Raji (cell line): Measurements from ENCODE around the gene IL18BP.

ENCODE experiments used
- POLR2A ChIP-seq: IDR thresholded peaks from 2 replicates; pipeline ENCODE4 v1.6.1; 2011; ENCODE audit warnings: low read depth, low read length, control low read depth; ENCODE audit not compliant: insufficient read depth

Gene IL18BP

DNA sequence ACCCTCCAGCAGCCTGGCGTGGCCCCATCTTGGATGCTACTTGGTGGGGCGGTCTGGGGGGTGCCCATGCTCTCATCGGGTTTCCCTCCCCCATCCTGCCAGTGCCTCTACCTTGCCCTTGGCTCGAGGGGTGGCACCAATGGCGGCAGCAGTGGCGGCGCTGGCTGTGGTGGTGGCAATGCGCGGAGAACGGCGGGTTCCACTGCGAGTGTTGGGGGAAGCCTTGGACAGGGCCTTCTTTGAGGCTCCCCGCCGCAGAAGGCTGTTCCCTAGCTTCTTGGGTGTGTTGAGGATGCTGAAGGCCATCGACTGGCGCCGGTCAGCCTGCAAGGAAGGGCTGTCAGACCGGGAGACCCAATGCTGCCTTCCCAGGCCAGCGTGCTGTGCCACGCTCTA is 5.1 kb downstream of the IL18BP start:
- TF ChIP-seq POLR2A = no peak

DNA sequence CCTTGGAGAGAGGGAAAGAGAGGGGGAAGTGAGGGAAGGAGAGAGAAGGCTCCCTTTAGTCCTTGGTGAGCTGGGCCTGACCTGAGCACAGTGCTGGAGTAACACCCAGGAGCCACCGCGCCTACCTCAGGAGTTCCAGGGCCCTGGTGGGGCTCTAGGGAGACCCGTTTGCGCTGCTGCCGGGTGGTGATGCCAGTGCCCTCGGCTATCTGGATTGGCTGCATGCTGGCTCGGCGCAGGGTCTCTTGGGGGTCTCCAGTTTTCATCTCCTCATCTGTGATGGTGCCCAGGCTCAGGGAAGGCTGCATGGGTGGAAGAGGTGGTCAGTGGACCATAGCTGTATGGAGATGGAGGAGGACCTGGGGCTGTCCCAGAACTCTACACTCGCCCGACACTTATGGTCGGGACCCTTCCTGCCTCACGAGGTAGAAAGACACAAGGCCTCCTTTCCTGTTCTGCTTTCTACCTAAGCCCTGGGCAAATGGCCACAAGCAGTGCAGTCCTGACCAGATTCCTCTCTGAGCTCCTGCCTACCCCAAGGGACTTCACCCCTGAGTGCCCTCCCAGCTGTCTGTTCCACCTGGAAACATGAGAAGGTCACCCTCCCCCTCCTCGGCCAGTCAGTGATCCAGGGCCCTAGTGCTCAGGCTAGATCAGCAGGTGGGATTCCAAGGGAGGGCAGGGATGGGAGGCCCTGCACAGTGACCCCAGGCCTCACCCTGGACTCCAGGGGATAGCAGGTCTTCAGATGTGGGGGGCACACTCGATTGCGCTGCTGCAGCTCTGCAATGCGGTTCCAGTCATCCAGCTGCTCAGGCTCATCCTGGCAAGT is 6.0 kb downstream of the IL18BP start:
- TF ChIP-seq POLR2A = no peak

DNA sequence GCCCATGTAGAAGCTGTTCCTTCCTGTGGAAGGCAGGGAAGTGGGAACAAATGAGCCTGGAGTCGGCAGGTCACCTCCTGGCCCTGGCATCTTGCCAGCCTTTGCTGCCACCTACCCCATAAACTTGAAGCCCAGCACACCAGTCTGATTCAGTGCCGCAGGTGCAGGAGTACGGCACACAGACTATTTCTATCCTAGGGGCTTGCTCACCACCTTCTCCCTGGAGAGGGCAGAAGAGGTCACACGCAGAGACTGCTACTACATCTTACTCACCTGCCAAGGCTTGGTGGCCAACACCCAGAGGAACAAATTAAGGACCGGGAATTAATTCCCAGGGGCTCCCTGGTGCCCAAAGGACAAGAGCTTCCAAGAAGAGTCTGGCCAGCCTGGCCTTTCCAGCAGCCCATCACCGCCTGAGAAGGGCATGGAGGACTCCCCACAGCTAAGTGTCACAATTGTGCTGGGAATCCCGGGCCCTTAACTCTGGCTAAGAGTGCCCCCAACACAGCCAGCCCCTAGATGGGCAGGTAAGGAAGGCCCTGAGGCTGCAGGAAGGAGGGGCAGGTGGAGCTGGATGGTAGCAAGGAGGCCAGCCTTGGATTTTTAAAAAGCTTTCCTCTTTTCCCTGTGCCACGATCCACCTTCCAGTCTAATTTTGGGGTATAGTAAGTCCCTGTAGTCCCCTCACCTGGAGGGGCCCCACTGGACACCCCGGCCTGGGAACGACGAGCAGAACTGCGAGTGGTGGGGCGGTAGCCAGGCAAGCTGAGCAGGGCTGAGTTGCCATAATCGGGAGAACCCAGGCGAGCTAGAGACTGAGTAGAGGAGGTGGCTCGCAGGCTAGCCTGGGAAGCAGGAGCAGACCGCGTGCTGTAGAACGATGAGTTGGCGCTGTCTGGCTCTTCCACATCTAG is 6.9 kb downstream of the IL18BP start:
- no peak for TF ChIP-seq POLR2A

DNA sequence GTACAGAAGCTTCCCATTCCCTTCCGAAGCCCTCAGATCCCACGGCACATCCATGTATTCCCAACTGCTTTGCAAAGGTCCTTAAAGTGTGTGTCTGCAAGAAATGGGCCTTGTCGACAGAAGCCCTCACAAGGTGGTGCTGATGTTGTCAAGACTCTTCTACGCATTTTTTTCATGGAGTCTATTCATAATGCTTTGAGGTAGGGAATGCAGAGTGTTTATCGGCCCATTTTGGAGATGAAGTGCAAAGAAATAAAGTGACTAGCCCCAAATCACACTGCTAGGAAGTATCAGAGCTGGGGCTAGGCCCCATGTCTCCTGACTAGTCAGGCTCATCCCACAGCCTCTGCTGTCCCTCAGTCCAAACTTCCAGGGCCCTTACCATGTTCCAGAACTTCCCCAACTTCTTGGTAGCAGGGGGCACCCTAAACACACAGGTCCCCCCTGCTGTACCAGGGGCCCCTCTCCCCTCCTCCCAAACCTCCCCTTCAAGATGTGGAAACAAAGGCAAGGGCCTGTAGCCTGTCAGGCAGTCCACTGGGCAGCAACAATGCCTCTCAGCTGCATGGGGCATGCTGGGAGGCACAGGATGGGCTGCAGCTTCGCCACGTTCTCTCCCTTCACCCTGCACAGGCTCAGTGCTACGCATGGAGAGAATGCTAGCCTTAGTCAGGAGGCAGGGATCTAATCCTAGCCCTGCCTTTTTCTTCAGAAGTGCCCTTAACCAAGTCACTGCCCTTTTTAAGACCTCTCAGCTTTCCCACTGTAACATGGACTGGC is 7.8 kb downstream of the IL18BP start:
- TF ChIP-seq POLR2A = no peak

DNA sequence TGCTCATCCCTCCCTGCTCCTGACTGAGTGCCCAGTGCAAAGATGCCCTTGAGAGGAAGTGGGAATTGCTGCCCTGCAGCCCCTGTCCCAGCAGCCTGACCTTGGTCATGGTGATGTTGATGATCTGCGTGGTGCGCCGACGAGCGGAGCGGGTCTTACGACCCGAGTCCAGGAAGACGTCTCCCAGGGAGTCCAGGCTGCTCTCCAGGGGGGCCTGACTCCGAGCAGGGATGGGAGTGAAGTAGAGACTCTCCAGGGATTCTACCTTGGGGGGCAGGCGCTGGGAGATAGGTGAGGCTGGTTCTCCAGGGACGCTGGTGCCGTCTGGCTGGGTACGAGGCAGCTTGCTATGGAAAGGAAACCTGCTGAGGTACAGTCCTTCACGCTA is 8.4 kb downstream of the IL18BP start:
- TF ChIP-seq POLR2A = no peak

DNA sequence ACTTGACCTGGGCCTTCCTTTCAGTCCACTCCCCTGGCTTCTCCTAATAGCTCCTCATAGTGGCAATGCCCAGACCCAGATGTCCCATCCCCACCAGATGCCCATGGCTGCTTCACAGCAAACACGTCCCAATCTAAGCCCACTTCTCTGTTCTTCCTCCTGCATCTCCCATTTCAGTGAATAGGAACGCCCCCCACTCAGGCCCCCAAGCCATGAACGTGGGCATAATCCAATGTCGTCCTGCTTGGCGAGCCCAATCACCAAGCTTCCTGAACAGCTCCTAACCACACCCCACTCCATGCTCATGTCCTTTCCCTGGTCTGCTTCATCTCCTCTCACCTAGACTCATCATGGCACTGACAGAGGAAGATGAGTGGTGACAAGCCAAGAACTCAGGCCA is 8.9 kb downstream of the IL18BP start:
- TF ChIP-seq POLR2A = no peak

DNA sequence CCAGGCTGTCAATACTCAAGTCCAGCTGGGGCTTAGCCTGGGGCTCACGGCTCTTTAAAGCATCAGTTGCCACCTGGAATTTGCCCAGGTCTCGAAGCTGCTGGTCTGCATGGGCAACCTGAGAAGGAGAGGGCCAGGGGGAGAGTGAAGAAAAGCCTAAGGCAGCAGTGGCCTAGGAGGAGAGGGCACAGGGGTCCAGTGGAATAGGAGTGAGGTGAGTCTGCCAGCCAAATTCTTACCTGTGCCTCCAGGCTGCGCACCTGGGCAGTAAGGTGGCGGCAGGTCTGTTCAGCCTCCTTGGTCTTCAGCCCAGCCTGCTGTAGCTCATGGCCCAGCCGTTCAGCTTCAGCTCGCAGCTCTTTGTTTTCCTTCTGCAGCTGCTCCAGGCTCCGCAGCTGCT is 10.0 kb downstream of the IL18BP start:
- no peak for TF ChIP-seq POLR2A

DNA sequence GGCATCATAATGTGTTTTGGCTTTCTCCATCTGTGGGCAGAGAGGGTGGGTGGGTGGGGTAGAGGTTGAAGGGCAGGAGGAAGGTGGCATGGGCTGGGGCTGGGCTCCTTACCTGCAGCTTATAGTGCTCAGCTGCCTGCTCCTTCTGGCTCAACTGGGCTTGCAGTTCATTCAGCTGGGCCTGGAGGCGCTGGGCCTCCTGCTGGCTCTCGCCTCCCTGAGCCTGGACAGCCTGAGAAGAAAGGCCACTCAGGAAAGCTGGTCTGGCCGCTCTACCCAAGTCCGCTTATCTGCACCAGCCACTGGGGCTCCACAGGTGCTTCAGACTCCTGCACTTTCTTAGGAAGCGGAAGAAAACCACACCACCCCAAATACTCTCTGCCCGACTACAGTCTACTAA is 10.4 kb downstream of the IL18BP start:
- TF ChIP-seq POLR2A = no peak

DNA sequence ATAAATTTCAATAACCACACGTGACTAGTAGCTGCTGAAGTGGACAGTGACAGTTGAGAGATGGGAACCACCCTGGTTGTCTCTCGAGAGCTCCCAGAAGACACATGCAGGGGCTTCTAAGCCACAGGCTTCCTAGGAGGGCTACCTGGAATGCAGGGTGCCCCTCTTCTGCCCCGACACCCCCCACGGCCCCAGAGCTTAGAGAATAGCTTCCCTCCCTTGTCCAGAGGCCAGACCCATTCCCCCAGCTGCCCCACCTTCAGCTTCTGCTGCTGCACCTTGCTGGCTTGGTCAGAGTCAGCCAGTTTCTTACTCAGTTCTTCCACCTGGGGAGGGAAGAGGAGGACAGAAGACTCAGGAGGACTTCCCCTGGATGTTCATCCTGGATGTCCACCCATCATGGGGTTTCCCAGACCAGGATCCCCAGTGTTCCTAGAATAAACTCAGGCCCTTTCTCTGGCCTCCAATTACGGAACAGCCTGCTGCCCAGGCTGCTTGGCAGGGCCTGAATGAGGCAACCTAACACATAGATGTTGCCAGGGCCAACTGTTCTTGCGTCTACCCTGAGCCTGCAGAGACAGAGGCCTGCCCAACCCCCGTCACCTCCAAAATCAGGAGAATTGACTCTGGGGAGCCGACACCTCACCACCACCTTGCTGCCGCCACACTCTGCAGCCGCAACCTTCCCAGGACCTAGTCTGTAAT is 12.0 kb downstream of the IL18BP start:
- TF ChIP-seq POLR2A = no peak

DNA sequence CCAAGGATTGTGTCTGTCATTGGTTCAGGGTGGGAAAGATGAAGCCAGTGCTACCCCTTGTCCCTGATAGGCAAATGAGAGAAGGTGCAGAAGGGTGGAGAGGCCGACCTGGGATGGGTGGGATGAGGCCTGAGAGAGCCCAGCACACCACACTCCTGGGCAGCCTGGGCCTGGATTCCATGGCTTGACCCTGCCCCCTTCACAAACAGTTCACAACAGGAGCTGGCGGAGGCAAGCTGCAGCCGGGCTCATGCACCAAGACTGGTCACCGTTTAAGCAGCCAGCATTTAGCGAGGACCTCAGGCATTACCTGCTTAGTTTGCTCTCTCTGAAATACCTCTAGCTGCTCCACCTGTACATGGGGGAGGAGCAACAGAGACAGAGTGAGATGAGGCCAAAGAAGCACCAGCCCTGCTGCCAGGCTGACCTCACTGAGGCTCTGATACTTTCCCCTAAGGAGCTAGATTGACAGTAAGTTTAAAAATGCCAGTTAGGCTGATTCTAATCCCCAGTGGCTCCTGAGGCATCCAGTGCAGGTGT is 13.5 kb downstream of the IL18BP start:
- TF ChIP-seq POLR2A = no peak

DNA sequence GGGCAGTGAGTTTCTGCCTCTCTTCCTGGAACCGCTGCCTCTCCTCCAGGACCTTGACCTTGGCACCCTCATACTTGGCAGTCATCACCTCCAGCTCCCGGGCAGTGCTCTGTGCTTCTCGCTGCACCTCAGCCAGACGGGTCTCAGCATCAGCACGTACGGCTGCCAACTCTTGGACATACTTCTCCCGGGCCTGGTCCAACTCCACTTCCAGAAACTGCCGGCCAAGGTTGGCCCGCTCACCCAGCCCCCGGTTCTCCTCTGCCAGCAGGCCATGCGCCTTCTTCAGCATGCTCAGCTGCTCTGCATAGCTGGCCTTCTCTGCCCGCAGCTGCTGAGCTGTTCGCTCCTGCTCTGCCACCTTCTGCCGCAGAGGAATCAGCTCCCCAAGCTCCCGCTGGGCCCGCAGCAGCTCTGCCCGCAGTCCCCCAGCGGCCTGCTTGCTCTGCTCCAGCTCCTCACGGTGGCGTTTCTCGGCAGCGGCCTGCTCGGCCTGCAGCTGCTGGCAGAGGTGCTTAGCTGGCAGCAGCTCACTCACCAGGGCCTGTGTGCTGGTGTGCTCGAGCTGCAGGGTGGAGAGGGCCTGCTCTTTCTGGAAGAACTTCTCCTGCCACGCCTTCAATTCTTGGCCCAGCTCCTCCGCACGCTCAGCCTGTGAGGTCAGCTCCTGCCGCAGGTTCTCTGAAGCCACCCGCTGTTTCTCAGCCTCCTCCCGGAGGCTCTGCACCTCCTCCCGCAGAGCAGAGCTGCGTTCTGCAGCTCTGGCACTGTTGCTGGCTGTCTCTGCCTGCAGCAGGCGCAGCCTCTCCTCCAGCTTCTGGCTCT is 14.4 kb downstream of the IL18BP start:
- no peak for TF ChIP-seq POLR2A

DNA sequence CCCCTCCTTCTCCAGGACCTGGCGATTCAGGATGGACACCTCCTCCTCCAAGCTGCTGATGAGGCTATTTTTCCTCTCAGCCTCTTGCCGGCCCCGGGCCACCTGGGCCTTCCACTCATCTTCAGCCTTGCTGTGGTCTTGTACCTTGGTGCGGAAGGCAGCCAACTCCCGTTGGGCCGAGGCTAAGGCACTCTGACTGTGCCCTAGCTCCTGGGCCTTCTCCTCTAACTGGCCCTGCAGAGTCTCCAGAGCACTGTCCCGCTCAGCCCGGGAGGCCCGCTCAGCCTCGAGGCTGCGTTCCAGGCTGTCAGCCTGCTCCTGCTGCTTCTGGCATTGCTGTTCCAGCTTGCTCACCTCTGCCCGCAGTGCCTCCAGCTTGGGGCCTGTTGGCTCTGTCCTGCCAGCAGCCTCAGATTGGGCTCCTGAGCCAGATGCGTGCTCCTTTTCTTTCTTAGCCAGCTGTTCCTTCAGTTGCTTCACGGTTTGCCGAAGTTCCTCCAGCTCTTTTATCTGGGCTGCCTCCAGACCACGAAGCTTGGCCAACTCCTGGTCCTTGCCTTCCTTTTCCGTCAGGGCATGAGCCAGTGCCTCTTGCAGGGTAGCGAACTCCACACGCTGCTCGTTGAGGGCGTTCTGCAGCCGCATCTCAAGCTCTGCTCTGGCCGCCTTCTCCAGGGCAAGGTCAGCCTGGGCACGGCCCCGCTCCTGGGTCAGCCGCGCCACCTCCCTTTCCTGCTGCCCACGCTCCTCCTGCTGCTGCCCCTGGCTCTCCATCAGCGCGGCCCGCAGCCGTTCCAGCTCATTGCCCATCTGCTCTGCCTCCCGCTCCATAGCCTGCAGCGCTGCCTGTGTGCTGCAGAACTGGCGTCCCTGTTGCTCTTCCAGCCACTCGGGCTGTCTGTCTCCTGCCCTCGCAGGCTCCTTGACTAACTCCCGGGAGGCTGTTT is 15.3 kb downstream of the IL18BP start:
- no peak for TF ChIP-seq POLR2A

DNA sequence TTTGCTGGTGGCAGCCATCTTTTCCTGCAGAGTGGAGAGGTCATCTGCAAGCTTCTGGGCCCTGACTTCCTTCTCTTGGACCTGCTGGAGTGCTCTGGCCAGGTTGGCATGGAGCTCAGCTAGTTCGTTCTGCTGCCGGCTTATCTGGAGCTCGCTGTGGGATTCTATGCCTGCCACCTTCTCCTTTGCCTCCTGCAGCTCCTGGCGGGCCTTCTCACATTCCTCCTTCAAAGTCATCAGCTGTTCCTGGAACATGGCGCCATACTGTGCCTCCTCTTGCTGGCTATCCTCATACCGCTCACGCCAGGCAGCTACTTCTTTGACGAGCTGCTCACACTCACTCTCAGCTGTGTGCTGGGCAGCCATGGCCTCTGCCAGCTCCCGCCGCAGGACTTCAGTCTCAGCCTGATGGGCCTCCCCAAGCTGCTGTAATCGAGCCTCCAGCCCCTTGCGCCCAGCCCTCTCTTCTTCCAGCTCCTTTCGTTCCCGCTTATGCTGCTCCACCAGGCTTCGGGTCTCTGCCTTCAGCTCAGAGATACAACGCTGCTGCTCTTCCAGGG is 16.1 kb downstream of the IL18BP start:
- TF ChIP-seq POLR2A = no peak
